GM21367 (cell line): ENCODE measurements around the gene TTLL11.
"Not testable (repeated sequence)": the region's sequence is repeated elsewhere in the genome, so short reads cannot be mapped to it uniquely, and the experiment has no call there.

Experiments
- ATAC-seq: cut with Tn5 transposase; IDR thresholded peaks from one replicate; pipeline ENCODE4 v1.9.1; 2021; ENCODE audit not compliant: unreplicated experiment

The TTLL11 gene

DNA sequence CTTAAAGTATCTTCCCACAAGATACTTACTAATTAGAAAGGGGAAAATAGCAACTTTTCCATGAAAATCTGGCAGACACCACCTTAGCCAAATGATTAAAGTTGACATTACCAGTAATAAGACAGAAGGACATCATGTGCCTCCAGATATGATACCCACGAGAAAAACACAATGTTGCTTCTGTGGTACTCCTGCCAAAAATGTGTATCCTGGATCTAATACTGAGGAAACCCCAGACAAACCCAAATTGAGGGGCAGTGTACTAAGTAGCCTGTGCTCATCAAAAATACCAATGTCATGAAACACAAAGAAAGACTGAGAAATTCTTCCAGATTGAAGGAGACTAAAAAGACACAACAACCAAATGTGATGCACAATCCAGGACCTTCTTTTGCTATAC, 85.3 kb downstream of the TTLL11 start:
- ATAC-seq: no peak

- no peak for ATAC-seq
Measured at GRCh38 chr9:122005597-122005996, 87.5 kb downstream of the TTLL11 start.

GRCh38 chr9:122004589-122004988, 88.5 kb downstream of the TTLL11 start:
- ATAC-seq: no peak

DNA sequence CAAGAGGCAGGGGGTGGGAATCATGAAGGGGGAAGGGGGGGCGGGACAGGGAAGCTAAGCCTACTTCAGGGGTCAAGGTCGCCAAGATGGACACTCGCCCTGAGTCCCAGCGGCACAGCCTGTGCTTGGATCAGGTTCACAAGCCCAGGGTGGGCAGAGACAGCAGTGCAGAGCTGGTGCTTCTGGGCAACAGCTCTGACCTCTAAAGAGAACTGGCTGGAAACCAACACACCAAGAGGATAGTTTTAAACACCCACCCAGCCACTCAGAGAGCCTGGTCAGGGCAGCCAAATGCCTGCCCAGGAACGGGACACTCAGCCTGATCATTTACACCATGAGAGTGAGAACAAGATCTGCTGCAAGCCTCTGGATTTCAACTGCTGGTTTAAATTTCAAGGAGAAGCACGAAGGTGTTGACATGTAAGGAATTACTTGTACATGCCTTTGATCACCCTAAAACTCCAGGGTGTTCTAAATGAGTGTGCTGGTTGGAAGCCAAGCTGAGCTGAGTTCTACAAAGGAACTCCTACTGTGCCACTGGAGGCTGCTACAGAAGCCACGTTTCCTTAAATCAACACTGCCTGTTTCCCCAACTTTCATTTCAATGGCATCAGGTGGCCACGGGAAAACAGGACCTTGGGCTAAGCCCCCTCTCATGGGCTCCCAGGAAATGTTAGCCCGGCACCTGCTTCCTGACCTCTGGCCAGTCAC, 91.5 kb downstream of the TTLL11 start:
- no peak for ATAC-seq

GRCh38 chr9:122000526-122000925, 92.6 kb downstream of the TTLL11 start:
- ATAC-seq: not testable (repeated sequence)

- no peak for ATAC-seq
Measured at GRCh38 chr9:121999556-121999955, 93.6 kb downstream of the TTLL11 start.

GRCh38 chr9:121998513-121999049, 94.5 kb downstream of the TTLL11 start:
- ATAC-seq: no peak

- no peak for ATAC-seq
Measured at GRCh38 chr9:121997791-121998190, 95.3 kb downstream of the TTLL11 start.

- no peak for ATAC-seq
Measured at GRCh38 chr9:121996783-121997182, 96.3 kb downstream of the TTLL11 start.

- ATAC-seq: no peak
Measured at GRCh38 chr9:121995997-121996396, 97.1 kb downstream of the TTLL11 start.

GRCh38 chr9:121992571-121993212, 100.4 kb downstream of the TTLL11 start:
- ATAC-seq: peak; percentile 60

DNA sequence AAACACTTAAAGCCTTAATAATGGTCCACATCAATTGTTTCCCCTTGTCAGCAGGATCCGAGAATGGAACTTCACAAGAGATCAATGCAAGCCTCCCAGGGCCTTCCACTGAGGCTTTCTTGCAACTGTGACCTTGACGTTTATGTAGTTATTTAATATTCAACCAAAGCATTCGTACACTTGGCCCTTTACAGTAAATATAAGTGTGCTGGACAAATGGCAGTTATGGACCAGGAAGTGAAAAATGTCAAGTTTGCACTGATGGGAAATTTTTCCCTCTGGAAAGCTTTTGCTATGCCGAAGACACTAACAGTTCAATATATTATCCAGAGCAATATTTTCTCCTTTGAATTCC, 101.8 kb downstream of the TTLL11 start:
- no peak for ATAC-seq

DNA sequence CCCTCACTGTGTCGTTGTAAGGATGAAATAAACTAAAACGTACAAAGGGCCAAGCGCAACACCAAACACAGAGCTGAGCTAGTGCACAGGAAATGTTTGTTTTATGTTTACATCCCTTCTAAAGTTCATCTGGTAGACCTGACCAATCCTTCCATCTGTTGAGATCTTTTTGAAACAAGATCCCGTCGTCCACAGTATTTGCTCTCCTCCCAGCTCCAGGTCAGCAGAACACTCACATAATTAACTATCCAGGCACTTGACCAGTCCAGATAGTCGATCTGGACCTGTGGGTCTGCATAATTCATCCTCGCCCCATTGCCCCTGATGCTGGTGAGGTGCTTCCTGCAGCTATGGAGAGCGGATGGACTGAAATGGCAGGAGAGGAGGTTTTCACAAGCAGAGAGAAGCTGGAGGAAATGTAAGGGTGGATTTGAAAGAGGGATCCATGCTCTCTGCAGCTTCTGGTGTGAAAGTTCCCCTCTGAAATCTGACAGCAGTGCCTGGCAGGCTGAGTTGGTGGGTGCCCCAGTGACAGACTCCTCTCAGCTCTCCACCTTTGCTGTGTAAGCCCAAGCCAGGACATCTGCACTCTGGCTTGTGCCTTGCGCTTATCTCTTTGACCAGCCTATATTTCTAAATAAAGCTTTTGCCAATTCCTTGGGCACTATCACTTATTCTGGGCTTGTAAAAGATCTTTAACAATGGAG, 102.4 kb downstream of the TTLL11 start:
- ATAC-seq: no peak

- ATAC-seq: no peak
Measured at GRCh38 chr9:121989010-121989409, 104.1 kb downstream of the TTLL11 start.

GRCh38 chr9:121987314-121987713, 105.8 kb downstream of the TTLL11 start:
- ATAC-seq: no peak

GRCh38 chr9:121985792-121986494, 107.2 kb downstream of the TTLL11 start:
- ATAC-seq: no peak

- ATAC-seq: no peak
Measured at GRCh38 chr9:121984726-121985402, 108.2 kb downstream of the TTLL11 start.

GRCh38 chr9:121983736-121984135, 109.4 kb downstream of the TTLL11 start:
- ATAC-seq: no peak

DNA sequence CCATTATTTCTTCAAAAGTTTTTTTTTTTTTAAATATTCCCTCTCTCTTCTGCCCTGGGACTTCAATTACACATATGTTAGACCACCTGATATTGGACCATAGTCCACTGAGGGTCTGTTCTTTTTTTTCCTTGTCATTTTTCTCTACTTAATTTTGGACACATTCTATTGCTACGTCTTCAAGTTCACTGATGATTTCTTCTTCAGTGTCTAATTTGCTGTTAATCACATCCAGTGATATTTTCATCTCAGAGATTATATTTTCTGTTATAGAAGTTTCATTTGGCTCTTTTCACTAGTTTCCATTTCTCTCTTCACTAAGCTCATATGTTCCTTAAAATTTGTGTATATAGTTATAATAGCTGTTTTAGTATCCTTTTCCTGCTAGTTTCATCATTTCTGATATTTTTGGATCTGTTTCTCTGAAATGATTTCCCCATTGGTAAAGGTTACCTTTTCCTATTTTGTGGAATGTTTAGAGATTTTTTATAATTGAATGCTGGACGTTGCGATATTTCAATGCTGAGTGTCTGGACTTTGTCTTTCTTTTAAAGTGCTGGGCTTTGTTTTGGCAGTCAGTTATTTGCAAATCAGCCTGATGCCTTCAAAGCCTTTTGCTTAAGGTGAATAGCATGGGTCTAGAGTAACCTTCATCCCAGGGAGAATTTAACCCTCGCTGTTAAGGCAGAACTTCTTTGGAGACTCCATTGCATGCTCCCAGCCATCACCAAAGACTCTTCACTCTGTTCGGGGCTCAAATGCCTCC, 111.8 kb downstream of the TTLL11 start:
- ATAC-seq: no peak

DNA sequence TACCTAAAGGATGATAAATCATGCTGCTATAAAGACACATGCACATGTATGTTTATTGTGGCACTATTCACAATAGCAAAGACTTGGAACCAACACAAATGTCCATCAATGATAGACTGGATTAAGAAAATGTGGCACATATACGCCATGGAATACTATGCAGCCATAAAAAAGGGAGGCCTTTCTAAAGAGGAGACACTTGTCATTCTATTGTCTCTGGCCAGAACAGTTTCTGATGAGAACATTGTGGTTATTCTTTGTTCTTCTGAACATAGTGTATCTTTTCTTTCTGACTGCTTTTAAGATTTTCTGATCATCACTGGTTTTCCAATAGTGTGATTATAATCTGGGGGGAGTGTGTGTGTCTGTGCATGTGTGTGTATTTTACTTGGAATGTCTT, 112.4 kb downstream of the TTLL11 start:
- ATAC-seq: not testable (repeated sequence)
